ENCODE measurements around the gene RNF212B.

Gene RNF212B

GRCh38 chr14:23321572-23322547 lies 84.1 kb downstream of the RNF212B start:
- DNase-seq (ENCODE audit: low read depth): no peak

All from stimulated activated CD8-positive, alpha-beta memory T cell treated with anti-CD3 and anti-CD28 coated beads, Interleukin-12 subunit alpha, Interleukin-12 subunit beta, amount 100 ng/mL, for 1 hour (primary cell).